NCI-H345 treated with DMSO at 0.1 percent for 48 hours (cell line): ENCODE results near the gene AJAP1.

Experiments
- DNase-seq: peaks from one replicate; lab custom pipeline; 2025; ENCODE audit not compliant: unreplicated experiment; lab: John Stamatoyannopoulos, UW

AJAP1 gene

DNA sequence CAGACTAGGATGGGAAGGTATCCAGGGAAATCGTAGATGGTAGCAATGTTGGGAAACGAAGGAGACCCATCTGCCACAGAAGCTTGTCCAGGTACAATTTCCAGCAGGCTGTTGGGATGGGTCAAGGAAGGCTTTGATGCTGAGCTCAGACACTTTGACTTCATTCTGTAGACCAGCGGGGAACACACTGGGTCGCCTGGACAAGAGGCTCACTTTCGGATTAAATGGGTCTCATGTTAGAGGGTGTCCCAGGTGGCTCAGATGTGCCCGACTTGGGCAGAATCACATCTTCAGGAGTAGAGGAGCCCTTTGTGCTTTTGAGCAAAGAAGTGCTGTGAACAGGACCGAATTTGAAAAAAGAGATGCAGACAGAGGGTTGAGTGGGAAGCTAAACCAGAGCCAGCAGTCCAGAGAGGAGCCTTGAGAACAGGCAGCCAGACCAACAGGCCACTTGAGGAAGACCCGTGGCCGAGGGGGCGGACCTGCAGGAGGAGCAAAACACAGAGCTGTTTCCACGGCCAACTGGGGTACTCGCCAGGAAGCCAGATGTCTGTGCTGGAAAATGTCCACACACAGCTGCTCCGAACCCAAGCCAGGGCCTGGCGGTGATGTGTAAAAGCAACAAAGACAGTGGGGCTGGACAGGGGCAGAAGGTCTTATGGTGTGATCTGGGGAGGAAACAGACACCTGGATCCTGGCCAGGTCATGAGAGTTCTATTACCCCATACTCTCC, 146.9 kb downstream of the AJAP1 start:
- DNase-seq = no peak

DNA sequence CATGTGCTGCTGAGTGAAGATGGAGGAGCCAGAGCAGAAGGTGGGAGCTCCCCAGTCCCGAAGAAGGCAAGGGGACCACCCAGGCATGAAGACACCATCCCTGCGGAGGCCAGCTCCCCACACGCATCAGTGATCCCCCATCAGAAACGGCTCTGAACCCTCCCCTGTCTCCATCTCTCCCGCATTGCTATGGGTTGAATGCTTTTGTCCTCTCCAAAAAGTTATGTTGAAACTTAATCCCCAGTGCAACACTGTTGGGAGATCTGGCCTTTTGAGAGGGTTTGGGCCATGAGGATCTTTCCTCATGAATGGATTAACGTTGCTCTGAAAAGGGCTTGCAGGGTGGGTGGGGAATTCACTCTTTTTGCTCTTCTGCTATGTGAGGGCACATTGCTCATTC, 147.6 kb downstream of the AJAP1 start:
- DNase-seq = no peak

DNA sequence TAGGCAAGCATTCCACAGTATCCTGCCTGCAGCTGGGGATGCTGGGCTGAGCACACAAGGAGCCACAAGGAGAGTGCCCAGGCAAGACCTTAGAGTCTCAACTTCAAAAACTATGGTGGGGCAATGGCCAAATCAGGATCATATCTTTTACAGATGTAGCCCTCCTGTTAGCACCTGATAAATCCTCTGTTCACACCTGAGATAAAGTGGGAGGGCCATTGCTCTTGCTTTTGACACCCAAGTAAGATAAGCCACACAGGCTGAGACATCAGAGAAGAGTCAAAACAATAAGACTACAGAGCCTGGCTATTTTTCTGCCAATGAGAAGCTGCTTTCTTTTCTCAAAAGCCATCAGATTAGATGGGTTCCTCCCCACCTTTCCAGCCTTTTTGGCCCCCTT, 148.9 kb downstream of the AJAP1 start:
- no peak for DNase-seq

DNA sequence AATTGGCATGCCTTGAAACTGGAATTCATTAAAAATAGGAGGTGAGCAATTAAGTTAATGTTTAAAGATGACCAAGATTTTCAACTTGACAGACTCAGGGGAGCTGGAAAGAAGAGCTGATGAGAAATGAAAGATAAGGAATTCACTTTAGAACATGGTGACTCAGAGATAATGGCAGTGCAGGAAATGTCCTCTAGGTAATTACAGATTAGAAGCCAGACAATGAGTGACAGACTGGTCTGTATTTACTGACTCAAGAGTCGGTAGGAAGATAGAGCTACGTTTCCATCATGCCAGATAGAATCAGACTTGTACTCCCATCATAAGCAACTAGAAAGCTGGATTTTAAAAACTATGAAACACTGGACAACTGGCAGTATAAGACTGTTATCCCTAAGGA, 151.6 kb downstream of the AJAP1 start:
- no peak for DNase-seq

DNA sequence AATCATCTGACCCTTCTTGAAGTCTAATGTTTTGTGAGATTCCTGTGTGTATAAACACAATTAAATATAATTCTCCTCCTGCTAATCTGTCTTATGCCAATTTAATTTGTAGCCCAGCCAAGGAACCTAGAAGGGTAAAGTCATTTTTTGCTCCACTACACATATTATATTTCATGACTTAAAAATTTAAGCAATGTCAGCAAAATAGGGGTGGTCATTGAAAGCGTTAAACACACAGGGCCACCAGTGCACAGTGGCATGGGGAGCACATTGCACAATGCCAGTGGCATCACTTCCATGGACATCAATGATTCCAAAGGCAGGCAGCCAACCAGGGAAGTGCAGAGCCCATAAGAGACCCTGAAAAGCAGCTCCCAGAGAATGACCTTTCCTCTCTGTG, 166.1 kb downstream of the AJAP1 start:
- DNase-seq = no peak

DNA sequence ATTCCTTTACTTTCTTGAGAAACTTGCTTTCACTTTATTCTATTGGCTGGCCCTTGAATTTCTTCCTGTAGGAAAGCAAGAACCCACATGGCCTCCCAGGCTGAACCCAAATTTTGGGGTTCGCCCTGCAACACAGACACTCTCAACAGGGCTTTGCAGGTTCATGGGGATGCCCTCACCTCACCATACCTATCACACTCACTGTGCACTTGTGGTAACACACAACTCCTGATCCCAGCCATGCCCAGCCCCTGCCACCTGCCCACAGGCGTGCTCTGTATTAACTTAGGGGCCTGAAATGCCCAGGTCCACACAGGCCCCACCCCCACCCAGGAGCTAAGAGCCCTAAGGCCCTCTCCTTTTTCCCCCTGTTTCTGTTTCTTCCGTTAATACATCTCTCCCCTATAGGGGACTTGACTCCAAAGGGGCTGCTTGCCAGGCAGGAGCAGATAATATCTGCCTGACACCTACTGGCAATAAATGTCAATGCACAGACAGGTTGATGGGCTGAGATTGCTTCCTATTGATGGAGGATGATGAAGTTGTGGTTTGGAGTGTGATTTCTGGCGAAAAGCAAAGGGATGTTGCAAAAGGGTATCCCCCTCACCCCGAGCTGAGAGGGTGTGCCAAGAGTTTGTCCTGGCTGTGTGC, 171.5 kb downstream of the AJAP1 start:
- DNase-seq = peak; percentile 13

DNA sequence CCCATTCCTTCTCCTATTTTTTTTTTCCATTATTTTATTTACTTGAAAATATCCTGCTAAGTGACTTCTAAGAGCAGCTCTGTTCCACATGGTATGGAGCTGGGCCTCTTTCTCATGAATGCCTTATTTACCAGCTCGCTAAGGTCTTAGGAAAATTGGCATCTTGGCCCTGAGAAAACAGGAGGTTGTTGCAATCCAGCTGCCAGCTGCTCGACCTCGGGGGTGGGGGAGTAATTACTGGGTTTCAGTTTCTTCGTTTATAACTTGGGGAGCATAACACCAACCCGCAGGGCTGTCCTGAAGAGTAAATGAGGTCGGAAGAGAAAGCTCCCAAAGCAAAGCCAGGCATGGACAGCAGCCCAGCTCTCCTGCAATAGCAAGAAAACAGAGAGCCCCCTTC, 176.3 kb downstream of the AJAP1 start:
- no peak for DNase-seq

DNA sequence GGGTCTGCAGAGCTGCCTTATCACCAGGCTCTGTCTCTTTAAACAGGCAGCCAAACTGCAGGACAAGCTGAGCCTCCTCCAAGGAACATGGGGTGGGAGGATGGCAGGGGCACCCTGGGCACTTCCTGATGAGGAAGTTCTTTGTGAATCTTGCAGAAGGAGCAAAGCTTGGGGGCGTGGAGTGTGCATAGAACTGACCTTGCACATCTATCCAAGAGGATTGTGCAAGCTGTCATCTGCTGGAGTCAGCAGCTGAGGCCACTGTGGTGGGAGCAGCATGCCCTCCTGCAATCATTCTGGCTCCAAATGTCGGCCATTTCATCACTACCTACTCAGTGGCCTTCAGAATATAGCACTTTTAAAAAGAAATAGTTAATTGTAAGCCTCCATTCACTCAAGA, 182.2 kb downstream of the AJAP1 start:
- no peak for DNase-seq

DNA sequence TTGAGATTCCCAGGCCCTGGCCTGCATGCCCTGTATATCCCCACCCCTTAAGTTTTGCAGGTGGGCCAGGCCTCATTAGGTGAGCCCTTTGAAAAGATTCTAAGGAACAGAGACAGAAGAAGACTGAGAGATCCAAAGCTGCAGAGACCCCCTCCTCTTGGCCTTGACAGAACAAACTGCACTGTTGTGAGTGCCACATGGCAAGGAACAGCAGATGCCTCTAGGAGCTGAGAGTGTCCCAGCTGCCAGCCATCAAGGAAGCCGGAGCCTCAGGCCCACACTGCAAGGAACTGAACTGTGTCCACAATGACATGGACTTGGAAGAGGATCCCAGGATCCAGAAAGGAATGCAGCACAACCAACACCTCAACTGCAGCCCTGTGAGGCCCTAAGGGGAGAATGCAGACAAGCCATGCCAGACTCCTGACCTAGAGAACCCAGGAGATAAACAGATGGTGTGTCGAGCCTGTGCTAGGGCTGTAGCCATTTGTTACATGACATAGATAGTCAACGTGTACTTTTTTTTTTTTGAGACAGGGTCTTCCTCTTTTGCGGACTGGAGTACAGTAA, 182.7 kb downstream of the AJAP1 start:
- DNase-seq = no peak

DNA sequence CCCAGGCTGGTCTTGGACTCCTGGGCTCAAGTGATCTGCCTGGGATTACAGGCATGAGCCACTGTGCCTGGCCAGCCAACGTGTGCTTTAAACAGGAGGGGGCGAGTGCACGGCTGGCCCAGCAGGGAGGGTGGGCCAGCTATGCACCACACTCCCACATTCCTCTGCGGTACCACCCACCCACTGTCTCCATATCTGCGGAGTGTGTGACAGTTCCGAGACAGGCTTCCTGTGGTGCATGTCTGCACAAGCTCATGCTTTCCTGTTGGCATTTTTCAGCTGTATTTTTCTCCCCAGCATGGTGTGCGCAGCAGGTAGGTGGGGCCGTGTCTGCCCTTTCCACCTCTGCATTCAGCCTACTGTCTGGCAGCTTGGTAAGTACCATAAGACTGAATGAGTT, 183.3 kb downstream of the AJAP1 start:
- DNase-seq = no peak

DNA sequence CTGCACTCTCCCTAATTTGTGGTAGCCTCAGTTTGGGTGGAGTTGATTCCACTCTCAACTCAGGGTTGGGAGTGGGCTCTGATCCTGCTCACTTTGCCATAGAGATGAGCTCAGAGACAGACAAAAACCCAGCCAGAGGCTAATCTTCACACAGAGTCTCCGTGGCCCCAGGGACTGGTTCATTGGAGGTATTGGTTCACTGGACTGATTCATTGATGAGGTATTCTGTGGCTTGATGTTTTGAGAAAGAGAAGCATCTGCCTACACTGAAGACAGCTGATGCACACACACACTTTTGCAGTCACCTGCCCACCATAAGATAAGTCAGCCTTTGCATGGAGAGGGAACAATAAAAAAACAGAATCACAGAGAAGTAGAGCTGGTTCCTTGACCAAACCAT, 183.8 kb downstream of the AJAP1 start:
- no peak for DNase-seq
